ENCODE results near the gene GET4. TPM values are rescaled to one million over a fixed set of nuclear protein-coding genes. Genes with fewer than 3 reads are reported as not detected.
A peak's percentile ranks its signal among the peaks of the same experiment; 100 is the strongest.
"Not testable (repeated sequence)": the region's sequence is repeated elsewhere in the genome, so short reads cannot be mapped to it uniquely, and the experiment has no call there.

Gene GET4
- total RNA-seq, 1 experiment from 2014 or later: 24.6 TPM

GRCh38 chr7:927031-927671, 50.8 kb downstream of the GET4 start:
- DNase-seq (ENCODE audit: low read depth): no peak

- no peak for DNase-seq (ENCODE audit: low read depth)
Observed at GRCh38 chr7:929311-929711, 53.0 kb downstream of the GET4 start.

- DNase-seq (ENCODE audit: low read depth): no peak
Observed at GRCh38 chr7:930975-931758, 54.8 kb downstream of the GET4 start.

- no peak for DNase-seq (ENCODE audit: low read depth)
Observed at GRCh38 chr7:931871-932650, 55.7 kb downstream of the GET4 start.

GRCh38 chr7:932651-932975, 56.3 kb downstream of the GET4 start:
- no peak for DNase-seq (ENCODE audit: low read depth)

GRCh38 chr7:934469-935163, 58.3 kb downstream of the GET4 start:
- DNase-seq (ENCODE audit: low read depth): no peak

- no peak for DNase-seq (ENCODE audit: low read depth)
Observed at GRCh38 chr7:935164-935873, 59.0 kb downstream of the GET4 start.

GRCh38 chr7:935874-936385, 59.6 kb downstream of the GET4 start:
- DNase-seq (ENCODE audit: low read depth): no peak

GRCh38 chr7:936386-937054, 60.2 kb downstream of the GET4 start:
- DNase-seq (ENCODE audit: low read depth): peak; percentile 74

GRCh38 chr7:937856-938484, 61.6 kb downstream of the GET4 start:
- DNase-seq (ENCODE audit: low read depth): no peak

GRCh38 chr7:938546-939185, 62.3 kb downstream of the GET4 start:
- DNase-seq (ENCODE audit: low read depth): no peak

- no peak for DNase-seq (ENCODE audit: low read depth)
Observed at GRCh38 chr7:939843-940242, 63.5 kb downstream of the GET4 start.

- no peak for DNase-seq (ENCODE audit: low read depth)
Observed at GRCh38 chr7:940599-941408, 64.5 kb downstream of the GET4 start.

GRCh38 chr7:943793-944192, 67.4 kb downstream of the GET4 start:
- DNase-seq (ENCODE audit: low read depth): not testable (repeated sequence)

GRCh38 chr7:944744-945143, 68.4 kb downstream of the GET4 start:
- DNase-seq (ENCODE audit: low read depth): no peak

GRCh38 chr7:945147-945555, 68.8 kb downstream of the GET4 start:
- DNase-seq (ENCODE audit: low read depth): no peak

- DNase-seq (ENCODE audit: low read depth): no peak
Observed at GRCh38 chr7:945556-946255, 69.4 kb downstream of the GET4 start.
